HTERT RPE-1 (cell line): ENCODE results near the gene ABCB11.
"Not testable (repeated sequence)": the region's sequence is repeated elsewhere in the genome, so short reads cannot be mapped to it uniquely, and the experiment has no call there.

Experiments
- in situ Hi-C: fragments of 300-500 bp; cut with MboI; formaldehyde crosslinking; loops from 4 replicates; pipeline ENCODE4 v1.14.3; 2020; ENCODE audit warnings: low sequenced_read_pairs

Gene ABCB11

DNA sequence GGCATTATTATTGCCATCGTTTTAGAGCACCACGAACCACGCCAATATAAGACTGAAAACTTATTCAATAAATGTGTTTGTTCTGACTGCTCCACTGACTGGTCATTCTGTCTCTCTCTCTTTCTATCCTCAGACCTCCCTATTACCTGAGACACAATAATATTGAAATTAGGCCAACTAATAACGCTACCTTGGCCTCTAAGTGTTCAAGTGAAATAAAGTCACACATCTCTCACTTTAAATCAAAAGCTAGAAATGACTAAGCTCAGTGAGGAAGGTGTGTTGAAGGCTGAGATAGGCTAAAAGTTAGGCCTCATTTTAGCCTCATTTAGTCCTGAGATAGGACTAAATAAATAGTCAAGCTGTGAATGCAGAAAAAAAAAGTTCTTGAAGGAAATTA, 91.2 kb downstream of the ABCB11 start:
- in situ Hi-C loops = no loop called here

DNA sequence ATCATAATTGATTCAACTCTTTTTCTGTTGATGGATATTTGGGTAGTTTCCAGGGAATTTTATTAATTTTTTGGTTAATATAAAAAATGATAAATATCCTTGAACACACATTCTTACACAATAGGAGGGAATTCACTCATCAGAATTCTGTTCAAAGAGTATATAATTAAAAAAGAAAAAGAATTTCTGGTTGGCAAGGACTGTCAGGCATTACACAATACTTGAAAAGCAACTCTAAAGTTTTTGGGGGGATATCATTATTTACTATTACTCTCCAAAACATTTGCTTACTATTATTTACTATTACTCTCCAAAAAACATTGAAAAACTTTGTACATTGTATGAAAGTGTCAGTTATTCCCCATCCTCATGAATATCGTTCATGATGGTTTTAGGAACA, 92.1 kb downstream of the ABCB11 start:
- in situ Hi-C loops = no loop called here

DNA sequence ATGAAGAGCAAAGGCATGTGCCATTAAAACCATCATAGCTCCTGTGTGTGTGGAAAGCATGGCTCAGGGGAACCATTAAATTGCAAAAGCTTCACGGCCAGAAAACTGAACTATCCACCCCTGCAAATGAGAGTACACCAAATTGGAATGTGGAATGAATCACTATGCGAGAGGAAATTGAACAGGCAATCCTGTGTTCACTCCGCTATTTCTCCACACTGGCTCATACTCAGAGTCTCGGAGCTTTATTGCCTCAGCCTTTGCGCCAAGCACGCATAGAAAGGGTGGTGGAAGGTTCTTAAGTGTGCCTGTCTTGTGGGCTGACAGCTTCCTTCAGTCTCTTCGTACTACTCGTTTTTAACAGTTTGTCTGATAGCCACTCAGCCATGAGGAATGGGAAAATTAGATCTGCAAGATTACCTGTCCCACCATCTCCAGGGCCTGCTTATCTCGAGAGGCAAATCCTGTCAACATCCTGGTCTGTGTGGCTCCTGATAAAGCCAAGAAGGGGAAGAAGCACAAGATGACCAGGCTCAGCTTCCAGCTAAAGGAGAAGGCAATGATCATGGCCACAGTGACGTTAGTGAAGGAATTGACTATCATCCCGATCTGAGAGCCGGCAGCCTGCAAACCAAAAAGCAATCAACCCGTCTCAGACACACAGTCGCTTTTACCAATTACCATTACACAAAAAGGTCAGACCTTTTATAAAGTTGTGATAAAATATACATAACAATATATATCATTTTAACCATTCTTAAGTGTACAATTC, 95.1 kb downstream of the ABCB11 start:
- in situ Hi-C loops = no loop called here

DNA sequence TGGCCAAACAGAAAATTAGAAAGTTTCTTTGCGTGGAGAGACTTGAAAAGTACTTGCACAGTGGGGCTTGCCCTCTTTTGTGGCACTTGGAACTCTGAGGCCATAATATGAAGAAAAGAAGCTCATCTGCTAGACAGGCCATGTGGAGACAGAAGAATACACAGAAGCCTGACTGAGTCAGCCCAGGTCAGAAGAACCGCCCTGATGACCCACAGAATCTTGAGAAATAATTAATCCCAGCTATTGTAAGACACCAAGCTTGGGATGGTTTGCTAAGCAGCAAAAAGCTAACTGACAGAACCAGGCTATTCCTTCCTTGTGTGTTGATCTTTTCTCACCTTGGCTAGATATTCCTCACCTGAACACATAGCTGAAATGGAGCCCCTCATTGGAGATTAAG, 96.3 kb downstream of the ABCB11 start:
- in situ Hi-C loops = no loop called here

DNA sequence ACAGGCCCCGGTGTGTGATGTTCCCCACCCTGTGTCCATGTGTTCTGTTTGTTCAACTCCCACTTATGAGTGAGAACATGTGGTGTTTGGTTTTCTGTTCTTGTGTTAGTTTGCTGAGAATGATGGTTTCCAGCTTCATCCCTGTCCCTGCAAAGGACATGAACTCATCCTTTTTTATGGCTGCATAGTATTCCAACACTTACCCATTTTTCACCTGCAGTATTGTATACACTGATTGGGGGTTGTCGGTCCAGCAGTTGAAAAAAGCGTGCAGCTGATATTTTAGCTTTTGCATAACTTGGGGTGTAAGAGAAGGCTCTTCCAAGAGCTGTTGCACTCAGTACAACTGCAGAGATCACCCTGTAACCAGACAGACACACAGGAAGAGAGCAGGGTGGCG, 99.0 kb downstream of the ABCB11 start:
- in situ Hi-C loops = not testable (repeated sequence)

DNA sequence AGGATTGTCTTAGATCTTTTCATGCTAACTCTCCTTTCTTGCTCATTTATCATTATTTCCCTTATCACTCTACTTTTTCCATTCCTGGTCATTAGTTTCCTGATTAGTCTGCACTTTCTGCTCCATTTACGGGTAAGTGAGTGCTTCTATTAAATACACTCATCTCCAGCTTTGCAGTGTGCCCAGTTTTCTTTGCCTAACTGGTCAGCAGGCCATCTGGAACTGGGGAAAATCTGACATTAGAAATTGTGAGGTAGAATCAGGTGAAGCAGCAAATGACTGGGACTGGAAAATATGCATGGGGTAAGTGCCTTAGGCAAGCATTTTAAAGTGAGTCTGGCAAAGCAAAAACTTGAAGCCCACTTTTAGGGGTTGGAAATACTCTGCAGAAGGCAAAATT, 100.9 kb downstream of the ABCB11 start:
- in situ Hi-C loops = no loop called here

DNA sequence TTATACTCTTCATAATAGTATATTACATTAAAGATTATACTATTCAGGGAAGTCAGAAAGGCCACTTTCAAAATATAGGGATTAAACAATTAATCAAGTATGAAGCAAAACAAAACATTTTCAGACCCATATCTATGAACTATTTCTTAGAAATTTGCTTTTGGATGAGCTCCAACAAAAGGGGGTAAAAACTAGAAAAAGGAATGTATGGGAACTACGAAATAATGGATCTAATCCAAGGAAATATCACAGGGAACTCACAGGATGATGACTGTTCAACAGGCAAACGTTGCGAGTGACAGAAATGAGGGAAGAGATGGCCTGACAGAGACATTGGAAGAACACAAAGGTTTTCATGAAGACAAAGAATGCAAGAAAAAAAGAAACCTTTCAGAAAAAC, 102.1 kb downstream of the ABCB11 start:
- in situ Hi-C loops = no loop called here

DNA sequence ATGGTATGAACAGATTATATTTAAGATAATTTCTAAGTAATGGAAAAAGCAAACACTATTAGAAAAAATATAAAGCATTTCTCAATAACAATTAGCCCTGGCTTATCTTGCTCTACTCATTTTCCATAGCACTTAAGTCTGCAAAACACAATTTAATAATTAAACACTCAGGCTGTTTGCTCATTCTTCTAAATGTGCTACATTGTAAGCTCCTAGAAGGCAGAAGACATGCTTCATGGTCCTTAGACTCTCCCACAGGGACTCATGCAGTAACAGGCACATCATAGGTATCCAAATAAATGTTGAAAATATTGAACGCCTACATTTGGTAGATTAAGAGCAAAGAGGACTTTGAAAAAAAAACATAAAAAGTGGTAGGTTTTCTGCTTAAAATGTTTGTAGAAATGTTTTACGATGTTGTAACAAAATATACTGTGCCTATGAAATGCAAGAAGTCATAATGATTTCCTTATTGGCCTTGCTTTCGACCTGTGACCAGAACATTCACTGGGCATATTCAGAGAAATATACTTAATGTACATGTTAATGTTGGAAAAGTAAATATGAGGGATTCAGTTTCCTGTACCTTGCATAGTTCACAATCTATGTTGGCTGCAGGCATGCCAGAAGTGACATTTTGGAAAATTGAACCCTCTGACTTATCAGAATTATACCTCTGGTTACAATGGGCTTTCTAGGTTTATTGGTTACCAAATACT, 102.9 kb downstream of the ABCB11 start:
- in situ Hi-C loops = no loop called here

DNA sequence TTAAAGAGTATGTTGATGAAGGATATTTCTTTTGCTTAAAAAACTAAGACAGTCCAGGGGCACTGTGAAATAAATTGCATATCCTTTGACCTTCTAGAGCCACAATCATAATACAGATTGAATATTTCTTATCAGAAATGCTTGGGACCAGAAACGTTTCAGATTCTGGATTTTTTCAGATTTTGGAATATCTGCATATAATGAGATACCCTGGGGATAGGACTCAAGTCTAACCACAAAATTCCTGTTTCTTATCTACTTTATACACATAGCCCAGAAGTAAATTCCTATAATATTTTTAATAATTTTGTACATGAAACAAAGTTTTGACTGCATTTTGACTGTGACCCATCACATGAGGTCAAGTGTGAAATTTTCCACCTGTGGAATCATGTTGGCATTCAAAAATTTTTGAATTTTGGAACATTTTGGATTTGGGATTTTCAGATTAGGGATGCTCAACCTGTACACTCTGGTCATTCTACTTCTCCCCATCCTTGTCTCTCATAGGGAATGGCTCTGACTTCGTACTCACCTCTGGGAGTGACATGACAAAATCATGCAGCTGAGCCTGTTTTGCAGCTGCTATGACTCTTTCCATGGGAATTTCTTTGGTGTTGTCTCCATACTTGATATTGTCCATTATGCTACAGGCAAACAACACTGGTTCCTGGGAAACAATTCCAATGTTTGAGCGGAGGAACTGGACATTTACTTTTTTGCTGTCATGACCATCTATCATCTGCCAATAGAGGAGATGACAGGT, 104.3 kb downstream of the ABCB11 start:
- in situ Hi-C loops = no loop called here

DNA sequence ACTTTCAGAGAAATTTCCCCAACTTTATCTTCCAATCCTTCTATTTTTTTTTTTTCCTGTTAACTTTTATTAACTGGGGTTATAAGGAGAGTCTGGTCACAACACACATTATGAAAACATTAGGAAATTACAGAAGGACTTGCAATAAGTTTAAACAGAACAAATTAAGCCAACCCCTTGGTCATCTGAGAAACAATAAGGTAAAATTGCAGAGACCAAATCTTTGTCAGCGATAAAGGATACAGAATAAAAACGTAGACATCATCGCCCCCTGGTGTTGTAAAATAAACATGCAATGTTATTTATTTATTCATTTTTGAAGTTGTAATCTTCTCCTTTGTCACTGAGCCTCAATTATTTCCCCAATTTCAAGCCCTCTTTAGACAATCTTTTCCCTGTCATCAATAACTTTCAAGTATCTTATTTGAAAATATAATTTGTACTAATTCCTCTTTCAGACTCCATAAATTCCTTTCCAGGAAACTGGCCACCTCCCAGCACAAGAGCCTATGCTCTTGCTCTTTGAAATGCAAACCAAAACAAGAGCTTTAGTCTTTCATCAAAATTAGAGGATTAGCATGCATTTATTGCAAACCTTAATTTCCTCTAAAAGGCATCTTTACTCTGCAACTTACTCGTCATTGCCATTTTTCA, 110.5 kb downstream of the ABCB11 start:
- in situ Hi-C loops = no loop called here

DNA sequence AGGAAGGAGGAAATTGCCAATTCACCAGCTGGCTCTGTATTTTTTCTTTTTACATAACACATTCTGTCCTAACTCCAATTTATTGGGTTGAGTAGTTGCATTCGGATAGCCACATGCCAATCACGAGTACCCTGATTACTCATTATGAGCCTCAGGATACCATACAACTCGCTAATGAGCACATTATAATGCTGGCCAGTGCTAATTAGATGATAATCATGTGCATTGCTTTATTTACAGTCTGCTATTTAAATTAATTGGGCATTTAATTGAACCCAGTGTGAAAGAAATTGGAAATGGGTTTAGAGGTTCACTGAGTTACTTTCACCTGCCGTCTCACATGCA, 114.8 kb downstream of the ABCB11 start:
- in situ Hi-C loops = no loop called here

DNA sequence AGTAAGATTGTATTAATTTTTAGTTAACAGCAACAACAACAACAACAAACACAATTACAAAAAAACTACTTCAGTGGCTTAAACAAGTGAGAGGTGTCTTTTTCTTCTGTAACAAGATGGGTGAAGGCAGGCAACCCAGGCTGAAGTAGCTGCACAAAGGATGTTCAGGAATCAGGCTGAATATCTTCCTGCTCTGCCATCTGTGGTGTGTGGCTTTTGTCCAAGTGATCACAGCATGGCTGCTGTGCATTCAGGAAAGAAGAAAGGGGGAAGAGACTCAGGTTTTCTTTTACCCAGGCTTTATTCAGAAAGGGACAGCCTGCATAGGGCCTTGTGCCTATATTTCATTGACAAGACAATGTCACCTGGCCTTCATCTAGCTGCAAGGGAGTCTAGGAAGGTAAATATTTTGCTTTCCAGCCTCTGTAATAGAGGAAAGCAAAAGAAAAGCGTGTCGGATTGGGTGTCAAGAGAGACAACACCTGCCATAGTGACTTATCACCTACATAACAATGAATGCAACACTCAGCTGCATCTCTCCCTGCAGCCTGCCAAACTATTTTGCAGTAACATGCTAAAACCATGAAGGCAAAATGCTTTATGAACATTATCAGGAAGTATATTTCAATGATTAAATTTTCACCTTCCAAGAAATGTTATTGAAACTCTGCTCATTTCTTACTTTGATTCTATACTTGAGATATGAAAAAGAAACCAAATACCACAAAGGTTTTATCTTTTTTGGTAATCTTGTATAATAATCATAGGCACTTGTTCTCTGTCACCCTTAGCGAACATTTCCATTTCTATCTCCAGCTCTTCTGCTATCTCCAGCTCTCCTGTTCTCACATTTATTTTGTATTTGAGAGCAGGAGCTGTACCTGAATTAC, 115.4 kb downstream of the ABCB11 start:
- in situ Hi-C loops = no loop called here

DNA sequence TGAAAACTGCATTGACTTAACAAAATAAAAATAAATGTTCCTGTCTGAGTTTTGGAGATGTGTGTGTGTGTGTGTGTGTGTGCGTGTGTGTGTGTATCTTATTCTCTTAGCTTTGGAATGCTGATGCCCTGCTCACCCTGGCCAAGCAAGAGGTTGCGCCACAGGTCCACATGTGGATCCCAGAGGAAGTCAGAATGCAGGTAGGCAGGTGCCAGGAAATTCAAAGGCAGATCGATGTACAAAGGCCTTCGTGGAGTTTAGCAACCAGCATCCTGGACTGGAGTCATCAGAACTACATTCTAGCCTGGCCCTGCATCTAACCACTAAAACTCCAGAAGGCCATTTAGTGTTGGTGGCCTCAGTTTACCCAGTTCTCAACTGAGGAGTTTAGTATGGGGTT, 117.6 kb downstream of the ABCB11 start:
- in situ Hi-C loops = no loop called here

DNA sequence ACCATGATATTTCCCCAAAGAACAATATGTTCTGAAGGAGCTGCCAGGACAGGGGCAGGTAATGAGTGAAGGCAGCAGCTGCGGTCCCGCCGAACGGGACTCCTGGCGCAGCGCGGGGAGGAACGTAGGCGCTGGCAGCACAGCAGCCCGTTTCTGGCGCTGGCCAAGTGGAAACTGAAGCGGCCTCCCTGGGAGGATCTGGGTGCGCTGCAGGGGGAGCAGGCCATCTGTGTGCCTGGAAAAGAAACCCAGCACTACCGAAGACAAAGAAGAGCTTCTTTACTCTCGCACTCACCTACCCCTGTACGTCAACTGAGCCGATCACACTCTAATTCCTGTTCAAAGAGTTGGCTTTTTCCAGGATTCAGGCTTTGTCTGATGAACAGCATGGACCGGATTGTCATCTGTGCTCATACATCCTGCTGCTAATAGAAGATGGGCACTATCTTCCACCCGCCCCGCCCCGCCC, 118.2 kb downstream of the ABCB11 start:
- in situ Hi-C loops = no loop called here

DNA sequence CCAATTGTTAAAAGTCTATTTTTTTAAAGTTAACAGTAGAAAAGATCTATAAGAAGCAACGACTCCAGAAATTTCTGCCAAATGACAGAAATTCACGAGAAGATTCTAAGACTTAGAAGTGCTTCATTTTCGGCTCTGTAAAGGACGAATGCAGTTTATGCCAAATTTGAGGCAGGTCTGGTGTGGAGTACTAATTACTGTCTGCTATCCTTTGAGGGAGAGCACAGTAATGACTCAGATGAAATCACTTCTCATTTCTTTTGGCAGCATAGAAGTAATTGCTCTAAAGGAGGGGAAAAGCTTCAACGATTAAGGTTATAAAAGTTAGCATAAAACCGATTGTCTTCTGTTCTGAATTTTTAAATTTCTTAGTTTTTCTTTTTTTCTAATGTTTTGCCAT, 118.7 kb downstream of the ABCB11 start:
- in situ Hi-C loops = no loop called here

DNA sequence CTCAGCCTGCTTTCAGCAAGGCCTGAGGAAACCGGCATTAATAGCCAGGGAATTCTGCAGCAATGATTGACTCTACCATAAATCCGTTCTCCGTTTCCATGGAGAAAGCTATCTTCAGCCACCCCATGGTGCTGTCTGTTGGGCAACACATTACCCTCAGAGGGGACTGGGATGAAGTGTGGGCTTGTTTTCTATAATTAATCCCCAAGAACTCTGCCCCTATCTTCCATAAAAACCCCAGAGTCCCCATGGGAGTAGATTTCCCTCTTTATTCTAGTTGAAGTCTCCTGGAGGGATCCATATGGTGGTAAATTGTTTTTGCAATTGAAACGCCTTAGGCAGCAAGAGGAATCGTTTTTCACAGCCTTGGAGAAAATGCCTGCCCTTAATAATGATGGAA, 120.8 kb downstream of the ABCB11 start:
- in situ Hi-C loops = no loop called here

DNA sequence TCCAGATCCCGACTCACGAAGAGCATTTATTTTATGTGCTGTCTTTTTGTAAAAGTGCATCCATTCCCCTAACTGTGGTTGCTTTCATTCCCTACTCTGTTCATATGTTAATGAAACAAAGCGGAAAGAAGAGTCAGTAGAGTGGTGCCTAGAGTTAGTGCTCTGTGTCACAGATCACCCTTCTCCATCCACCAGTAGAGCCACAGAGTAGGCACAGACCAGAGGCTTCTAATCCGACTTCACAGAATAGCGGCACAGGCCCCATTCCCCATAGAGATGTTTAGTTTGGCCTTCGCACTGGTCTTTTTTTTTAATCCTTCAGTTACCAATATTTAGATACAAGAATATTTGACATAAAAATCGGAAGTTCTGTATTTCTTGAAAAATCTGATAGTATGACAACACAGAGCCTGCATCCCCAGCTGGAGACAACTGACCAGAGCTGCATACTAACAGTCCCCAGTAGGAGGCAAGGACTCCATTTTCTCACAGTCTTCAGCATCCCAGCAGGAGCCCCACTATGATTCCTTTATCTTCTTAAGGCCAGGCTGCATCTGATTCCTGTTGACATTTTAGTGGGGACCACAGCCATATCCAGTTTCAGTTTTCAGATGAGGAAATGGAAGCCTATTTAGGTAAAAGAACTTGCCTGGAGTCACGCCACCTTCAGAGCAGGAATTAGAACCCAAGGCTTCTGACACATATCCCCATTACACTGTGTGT, 123.0 kb downstream of the ABCB11 start:
- in situ Hi-C loops = no loop called here

DNA sequence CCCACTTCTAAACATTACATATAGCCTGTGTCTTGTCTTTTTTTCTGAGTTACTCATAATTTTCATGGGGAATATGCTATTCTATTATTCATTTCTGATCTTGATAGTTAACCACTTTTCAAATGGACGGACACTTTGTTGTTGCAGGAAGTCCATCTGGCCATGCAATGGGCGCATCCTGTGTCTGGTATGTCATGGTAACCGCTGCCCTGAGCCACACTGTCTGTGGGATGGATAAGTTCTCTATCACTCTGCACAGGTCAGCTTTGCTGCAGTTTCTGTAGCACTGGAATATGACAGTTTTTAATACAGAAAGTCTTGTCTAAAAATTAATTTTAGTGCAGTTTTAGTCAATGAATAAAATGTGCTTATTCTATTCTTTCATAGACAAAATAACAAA, 126.8 kb downstream of the ABCB11 start:
- in situ Hi-C loops = no loop called here

DNA sequence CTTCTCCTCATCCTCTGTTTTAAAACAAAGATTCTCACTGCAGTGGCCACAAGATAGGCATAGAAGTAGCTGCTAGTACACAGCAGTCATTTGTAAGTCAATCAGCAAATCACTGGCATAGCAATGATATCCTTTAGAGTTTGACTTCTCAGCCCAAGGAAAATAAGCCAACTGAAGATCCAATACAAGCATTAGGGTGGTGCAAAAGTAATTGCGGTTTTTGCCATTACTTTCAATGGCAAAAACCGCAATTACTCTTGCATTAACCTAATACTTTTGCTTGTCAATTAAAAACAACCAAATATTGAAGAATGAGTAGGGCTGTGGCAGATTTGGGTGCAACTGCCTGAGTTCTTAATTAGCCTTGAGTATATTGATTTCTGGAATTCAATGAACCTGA, 127.2 kb downstream of the ABCB11 start:
- in situ Hi-C loops = no loop called here

DNA sequence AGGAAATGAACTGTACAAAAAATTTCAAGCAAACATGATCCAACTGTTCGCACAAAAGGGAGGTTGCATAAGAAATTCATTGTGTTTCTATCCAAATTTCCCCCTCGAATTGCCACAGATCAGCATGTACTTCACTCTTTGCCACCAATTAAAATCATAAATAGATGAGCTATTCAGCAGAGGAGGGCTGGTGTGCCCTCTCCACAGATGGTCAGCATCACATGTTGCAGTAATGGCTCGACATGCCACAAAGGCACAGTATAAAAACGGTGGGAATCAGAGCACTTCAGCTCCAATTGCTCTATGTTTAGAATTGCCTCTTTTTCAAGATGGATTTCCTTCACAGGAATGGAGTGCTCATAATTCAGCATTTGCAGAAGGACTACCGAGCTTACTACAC, 130.1 kb downstream of the ABCB11 start, which contains the start of gene G6PC2:
G6PC2 (plus strand) TSS at position 289 of the 400 bp plus-strand sequence; CDS start at position 330, 41 bp downstream.
- in situ Hi-C loops = no loop called here
